Stimulated activated CD4-positive, alpha-beta T cell treated with anti-CD3 and anti-CD28 coated beads, Interleukin-4, amount 100 ng/mL, for 4 hours (primary cell): ENCODE measurements around the gene CD69.

Experiments
- DNase-seq, 2 experiments: peaks; one replicate each; pipeline ENCODE4 v3.0.0-alpha.2; 2020

Gene CD69

GRCh38 chr12:9779209-9779608 is 18.5 kb upstream of the CD69 start:
- no peak for DNase-seq

DNA sequence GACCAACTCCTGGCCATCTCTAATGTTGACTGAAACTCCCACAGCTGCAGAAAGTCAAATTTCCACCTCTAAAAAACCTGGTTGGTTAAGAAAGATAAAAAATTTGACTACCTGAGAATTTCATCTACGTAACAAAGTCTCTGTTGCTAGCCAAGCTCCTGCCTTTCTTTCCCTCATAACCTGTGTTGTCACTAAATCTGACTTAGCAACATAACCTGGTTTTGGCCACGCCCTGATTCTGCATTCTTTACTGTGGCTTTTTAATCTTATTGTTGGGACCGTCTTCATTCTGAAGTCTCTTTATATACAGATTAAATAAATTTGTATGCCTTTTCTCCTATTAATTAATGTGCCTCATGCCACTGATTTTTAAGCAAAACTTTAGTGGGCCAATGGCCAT is 16.1 kb upstream of the CD69 start:
- no peak for DNase-seq

DNA sequence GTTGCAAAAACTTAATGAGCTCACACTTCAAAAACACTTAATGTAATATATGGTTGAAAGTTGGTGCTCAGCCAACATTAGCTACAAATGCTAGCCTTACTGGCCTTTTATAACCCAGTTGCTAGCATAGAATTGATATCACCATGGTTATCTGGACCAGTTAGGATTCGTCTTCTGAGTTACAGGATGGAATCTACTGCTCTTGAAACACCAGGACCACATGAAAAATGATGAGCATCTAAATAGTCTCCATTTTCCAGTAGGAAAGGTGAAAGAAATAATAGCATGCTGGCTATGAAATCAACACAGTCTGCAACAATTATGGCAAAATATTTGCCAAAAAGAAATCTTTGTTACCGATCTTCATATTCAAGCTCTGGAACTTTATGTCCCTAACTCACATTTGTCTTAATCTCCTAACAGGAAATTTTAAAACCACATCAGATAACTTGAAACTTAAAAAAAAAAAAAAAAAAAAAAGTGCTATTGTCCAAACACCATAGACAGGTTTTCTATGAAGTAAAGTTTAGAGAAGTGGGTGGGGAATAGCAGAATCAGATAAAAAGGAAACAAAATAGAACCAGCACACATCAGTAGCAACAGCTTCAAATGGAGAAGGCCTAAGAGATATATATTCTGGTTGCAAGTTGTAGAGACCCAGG is 12.6 kb upstream of the CD69 start:
- no peak for DNase-seq

GRCh38 chr12:9763025-9763424 is 2.3 kb upstream of the CD69 start:
- no peak for DNase-seq

- no peak for DNase-seq
These were observed 1.7 kb upstream of the CD69 start for GRCh38 chr12:9762369-9762768.

DNA sequence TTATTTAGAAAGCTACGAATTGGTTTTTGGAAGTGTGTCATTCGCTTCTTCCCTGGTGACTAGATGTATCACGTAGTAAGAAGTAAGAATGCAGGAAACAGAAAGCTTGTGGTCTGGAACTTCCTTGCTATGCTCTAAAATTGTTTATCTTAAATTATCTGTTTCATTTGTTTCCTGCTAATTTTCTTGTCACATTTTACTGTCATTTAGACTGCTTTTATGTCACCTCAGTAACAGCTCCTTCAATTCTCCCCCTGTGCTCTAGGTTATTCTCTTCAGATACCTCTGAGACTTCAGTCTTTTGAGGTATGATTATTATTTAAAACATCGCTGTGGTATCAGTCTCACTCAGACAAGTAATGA is 699 bp upstream of the CD69 start:
- no peak for DNase-seq

DNA sequence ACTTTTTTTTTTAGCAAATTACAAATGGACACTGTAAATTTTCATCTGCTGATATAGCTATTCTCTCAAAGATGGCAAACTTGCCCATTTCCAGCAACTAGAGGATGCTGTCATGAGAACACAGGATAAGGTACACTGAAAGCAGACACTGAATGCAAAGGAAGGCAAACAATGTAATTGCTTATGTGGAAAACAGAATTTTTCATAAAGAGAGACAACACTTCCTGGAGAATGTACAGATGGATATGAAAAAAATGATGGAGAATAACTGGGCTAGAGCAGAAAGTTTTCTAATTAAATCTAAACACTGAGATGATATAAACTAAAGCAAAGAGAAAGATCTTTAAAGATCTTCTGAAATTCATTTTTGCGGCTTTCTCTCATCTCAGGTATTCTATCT is 581 bp downstream of the CD69 start:
- DNase-seq, result no peak

- no peak for DNase-seq
These were observed 1.0 kb downstream of the CD69 start for GRCh38 chr12:9759694-9760093.

GRCh38 chr12:9758119-9758518 is 2.6 kb downstream of the CD69 start:
- no peak for DNase-seq

DNA sequence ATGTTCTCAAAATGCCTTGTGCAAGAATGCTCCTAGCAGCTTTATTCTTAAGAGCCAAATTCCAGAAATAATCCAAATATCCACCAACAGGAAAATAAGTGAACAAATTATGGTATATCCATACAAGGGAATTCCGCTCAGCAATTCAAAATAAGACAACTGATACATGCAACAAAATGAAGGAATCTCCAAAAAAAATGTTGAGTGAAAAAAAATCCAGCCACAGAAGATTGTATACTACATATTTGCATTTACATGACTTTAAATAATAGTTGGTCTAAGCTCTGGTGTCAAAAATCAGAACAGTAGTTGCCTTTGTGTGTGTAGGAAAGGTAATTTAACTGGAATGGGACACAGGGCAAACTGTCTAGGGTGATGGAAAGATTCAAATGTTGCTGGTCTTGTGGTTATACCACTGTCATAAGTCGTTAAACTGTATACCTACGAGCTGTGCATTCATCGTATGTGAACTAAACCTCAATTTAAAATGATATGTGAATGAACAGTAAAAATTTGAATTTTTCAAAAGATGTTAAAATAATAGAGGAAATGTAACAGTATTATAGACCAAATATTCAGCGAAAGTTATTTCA is 3.2 kb downstream of the CD69 start:
- no peak for DNase-seq

DNA sequence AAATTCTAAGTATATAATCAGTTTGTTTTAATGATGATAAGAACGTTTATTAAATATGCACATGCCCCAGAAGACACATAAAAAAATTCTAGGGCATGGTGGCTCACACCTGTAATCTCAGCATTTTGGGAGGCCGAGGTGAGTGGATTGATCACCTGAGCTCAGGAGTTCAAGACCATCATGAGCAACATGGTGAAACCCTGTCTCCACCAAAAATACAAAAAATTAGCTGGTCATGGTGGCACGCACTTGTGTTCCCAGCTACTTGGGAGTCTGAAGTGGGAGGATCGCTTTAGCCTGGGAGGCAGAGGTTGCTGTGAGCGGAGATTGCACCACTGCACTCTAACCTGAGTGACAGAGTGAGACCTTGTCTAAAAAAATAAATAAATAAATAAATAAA is 4.0 kb downstream of the CD69 start:
- DNase-seq, result no peak

DNA sequence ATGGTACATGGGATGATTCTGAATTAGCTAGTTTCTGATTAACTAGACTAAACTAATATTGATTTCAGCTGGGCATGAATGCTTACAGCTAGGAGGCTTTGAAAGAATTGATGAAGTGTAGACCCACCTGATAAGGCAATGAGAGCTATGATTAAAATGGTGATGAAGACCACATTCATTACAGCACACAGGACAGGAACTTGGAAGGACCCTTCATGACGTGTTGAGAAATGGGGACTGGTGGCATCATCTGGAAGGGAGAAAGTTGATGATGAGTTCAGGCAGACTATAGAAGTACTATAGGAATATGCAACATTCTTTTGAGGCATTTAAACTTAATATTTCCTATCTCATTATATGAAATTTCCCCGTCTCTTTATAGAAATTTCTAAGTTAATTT is 4.5 kb downstream of the CD69 start:
- no peak for DNase-seq

GRCh38 chr12:9755567-9755966 is 5.1 kb downstream of the CD69 start:
- no peak for DNase-seq

DNA sequence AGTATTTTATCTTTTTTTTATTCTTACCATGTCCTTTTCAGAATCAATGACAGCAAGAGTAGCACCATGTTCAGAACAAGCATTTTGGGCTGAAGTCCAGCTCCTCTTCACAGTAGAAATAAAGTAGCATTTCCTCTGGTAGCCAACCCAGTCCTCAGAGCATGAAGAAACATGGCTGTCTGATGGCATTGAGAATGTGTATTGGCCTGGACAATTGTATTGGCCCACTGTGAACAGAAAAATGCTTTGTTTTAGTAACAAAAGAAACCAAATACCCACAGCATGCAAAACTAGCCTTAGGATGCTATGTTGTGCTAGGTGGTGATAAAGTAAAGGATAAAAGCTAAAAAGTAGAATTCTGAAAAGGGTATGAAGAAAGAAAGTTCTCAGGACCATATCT is 5.7 kb downstream of the CD69 start:
- no peak for DNase-seq

- no peak for DNase-seq
These were observed 6.4 kb downstream of the CD69 start for GRCh38 chr12:9754099-9754927.

DNA sequence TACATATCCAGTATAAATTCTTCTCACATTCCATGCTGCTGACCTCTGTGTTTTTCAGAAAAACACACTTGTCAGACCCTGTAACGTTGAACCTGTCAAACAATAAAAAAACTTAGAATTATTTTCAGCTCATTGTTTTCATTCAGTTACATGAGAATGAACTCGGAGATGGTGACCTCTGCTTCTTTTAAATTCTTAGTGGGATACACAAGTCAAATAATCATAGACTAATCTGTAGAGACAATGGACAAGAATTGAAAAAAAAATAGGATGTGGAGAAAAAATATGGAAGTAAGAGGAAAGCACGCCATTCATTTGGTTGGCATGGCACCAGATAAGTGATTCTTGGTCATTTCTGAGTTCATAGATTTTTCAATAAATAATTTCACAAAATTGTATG is 7.2 kb downstream of the CD69 start:
- DNase-seq, result no peak

- DNase-seq, result no peak
These were observed 7.6 kb downstream of the CD69 start for GRCh38 chr12:9753073-9753472.

DNA sequence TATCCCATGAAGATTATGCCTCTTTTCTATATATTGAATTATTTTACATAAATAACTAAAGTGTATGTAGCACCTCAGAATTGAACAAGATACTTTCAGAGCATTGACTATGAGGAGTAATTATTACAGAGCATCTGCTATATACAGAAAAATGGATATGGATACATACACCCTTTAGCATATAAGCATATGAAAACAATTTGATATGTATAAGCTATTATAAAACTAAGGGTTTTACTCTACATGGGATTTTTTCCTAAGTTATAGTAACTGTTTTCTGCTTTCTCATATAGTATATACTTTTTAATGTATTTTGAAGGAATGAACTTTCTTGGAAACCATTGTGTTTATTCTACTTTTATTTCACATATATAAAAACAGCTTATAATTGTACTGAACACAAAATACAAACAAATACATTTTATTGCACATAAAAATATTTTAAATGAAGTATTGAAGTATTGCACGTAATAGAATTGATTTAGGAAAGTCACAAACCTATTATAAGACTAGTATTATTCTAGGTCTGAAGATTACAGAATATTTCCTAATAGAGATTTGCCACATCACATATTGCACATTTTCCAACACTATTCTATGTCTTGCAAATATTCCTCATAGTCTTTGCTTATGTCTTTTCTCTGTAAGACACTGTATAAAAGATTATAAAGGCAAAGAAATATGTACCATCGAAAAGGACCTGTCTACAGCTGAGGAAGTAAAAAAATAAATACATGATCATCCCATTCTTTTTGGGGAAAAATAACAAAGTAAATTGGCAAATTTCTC is 8.4 kb downstream of the CD69 start:
- DNase-seq, result no peak

DNA sequence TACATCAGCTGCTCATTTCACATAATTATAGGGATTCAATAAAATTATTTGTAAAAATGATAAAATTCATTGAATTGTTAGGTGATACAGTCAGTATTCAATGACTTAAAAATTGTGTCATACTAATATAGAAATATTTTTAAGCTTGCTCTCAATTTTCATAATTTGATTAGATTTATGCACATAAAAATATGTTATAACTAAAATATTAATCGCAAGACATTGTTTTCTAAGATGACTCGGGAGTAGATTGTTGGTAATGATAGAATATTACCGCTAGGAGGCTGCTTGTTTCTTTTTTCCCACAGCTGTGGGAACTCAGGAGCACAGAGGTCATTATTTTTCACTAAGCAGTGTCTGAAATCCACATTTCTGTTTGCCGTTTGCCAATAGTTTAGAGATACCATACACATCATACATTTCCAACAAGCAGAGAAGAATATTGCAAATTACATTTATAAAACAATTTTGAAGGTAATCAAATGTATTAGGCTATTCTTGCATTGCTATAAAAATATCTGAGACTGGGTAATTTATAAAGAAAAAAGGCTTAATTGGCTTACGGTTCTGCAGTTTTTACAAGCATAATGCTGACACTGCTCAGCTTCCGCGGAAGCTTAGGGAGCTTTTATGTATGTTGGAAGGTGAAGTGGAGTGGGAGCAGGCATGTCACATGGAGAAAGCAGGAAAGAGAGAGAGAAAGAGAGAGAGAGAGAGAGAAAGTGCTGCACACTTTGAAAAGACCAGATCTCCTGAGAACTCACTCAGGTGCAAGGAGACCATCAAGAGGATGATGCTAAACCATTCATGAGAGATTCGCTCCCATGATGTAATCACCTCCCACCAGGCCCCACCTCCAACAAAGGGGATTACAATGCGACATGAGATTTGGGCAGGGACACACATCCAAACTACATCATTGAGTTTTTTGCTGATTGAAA is 9.2 kb downstream of the CD69 start:
- peak in 1 of 2 experiments; percentile 76 for DNase-seq

GRCh38 chr12:9750276-9751203 is 10.2 kb downstream of the CD69 start:
- peak; percentile 39 to 66 for DNase-seq

DNA sequence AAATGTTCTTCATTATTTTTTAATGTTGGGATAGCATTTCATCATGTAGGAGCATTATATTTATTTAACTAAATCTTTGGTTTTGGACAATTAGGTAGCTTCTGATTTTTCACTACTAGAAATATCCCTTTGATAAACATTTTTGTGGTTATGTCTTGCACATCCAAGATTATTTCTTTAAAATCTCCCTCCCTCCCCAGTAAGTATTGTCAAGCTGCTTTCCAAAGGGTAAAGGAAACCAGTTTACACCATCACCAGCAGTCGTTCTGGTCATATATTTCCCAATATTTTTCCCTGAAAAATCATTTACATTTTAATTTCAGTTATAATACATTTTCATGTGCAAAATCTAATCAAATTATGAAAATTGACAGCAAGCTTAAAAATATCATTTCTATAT is 11.1 kb downstream of the CD69 start:
- DNase-seq, result no peak
